ENCODE measurements around the gene RABGGTA.

The RABGGTA gene

DNA sequence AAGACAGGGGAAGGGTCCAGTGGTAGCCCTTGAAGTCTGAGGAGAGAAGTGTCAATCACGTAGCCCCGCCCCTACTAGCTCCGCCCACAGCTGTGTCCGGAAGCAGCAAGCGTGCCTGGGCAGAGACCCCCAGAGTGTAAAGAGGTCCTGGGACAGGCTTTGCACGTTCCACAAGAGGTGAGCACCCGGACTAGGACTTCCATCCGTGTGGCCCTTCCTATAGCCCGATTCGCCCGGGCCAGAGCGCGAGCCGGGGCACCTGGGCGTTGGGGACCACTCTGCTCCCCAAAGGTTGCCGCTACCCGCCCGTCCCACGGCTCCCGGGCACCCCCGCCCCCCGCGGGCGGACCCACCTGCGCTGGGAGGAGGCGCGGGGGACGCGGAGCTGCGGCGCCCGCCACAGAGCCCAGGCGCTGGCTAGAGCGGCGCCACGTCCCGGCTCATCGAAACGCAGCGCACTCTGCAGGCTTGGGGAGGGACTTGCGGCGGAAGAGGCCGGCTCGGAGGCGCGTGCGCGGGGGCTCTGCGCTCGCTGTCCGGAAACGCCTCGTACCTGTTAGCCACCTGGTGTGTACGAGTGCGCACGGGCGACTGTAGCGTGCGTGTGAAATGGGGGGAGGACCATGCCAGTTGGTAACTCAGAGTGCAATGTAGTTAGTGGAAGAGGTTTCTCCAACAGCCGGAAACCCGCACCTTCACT lies at the start of gene RABGGTA:
Gene RABGGTA, minus strand, starts transcription at position 464 of the 700 bp plus-strand sequence. CDS start 482 bp downstream, outside the sequence.
- ATAC-seq (replicated peaks; ENCODE audit: extremely low read depth, poor library complexity, severe bottlenecking) (peak; percentile 92), DNase-seq (ENCODE audit: low spot score in 2 of 2) (peak; percentile 85 to 95)
- peak within 1 kb of the TSS; percentile 87 for H3K27ac Mint-ChIP-seq (ENCODE audit: low read depth)
- no peaks in the 10 kb centered on the region for H3K9me3 Mint-ChIP-seq
- peaks cover 28% of the 10 kb centered on the region for H3K4me1 Mint-ChIP-seq
- H3K36me3 Mint-ChIP-seq (ENCODE audit: insufficient read depth): peaks cover 17% of the 10 kb centered on the region
- H3K27me3 Mint-ChIP-seq: no peaks in the 10 kb centered on the region
- peak within 1 kb of the TSS; percentile 94 for H3K4me3 Mint-ChIP-seq

DNA sequence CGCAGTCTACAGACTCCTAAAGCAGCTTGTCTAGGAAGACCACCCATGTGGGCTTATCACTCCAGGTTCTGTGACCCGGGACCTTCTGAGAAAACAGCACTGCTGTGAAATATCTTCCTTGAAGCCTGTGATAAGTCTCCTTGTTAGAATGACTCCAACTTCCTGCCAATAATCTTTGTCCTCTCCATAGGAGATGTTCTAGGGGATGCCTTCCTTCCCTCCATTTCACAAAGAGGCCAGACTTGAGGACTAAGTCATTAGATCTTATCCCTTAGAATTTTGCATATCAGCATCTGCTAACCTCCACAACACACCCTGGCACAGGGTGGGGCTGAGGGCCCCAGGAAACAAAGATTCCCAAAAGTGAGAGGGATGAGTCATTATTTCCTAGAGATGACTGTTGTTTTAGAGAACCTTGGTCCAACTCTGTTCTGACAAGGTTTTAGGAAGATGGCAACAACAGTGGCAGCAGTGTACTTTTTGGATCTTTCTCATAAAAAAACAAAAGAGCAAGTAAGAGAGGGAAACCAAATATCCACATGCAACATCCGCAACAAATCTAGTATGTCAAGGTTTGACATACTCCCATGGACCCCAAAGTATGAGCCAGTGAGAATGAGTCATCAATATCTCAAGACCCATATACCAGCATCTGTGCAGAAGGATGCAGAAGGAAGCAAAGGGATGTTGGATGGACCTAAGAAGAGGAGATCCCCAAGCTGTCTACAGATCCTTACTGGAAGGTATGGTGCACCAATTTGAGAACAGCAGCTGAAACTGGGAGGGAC lies 45.9 kb upstream of the RABGGTA start:
- H3K27ac Mint-ChIP-seq (ENCODE audit: low read depth): no peak overlapping the region
- peaks cover 46% of the 10 kb centered on the region for H3K4me1 Mint-ChIP-seq
- H3K36me3 Mint-ChIP-seq (ENCODE audit: insufficient read depth): peaks cover 4% of the 10 kb centered on the region
- no peaks in the 10 kb centered on the region for H3K9me3 Mint-ChIP-seq
- H3K27me3 Mint-ChIP-seq: no peaks in the 10 kb centered on the region
- DNase-seq (ENCODE audit: low spot score in 2 of 2) (no peak), ATAC-seq (replicated peaks; ENCODE audit: extremely low read depth, poor library complexity, severe bottlenecking) (no peak)
- H3K4me3 Mint-ChIP-seq: no peak overlapping the region

GRCh38 chr14:24316597-24316950 lies 45.2 kb upstream of the RABGGTA start:
- Mint-ChIP-seq H3K9me3 (no peaks in the 10 kb centered on the region), H3K36me3 (ENCODE audit: insufficient read depth) (peaks cover 5% of the 10 kb centered on the region), H3K4me3 (no peak overlapping the region), H3K4me1 (peaks cover 53% of the 10 kb centered on the region), H3K27me3 (no peaks in the 10 kb centered on the region), H3K27ac (ENCODE audit: low read depth) (no peak overlapping the region)
- DNase-seq (ENCODE audit: low spot score in 2 of 2) (no peak), ATAC-seq (replicated peaks; ENCODE audit: extremely low read depth, poor library complexity, severe bottlenecking) (no peak)

GRCh38 chr14:24315807-24316596 lies 44.6 kb upstream of the RABGGTA start:
- Mint-ChIP-seq H3K27me3 (no peaks in the 10 kb centered on the region), H3K36me3 (ENCODE audit: insufficient read depth) (peaks cover 7% of the 10 kb centered on the region), H3K4me3 (peak overlapping the region; percentile 25), H3K4me1 (peaks cover 55% of the 10 kb centered on the region), H3K27ac (ENCODE audit: low read depth) (peak overlapping the region; percentile 8), H3K9me3 (no peaks in the 10 kb centered on the region)
- no peak for ATAC-seq (replicated peaks; ENCODE audit: extremely low read depth, poor library complexity, severe bottlenecking)
- no peak for DNase-seq (ENCODE audit: low spot score in 2 of 2)

GRCh38 chr14:24315243-24315806 lies 43.9 kb upstream of the RABGGTA start:
- Mint-ChIP-seq H3K4me1 (peaks cover 56% of the 10 kb centered on the region), H3K36me3 (ENCODE audit: insufficient read depth) (peaks cover 7% of the 10 kb centered on the region), H3K4me3 (peak overlapping the region; percentile 25), H3K27ac (ENCODE audit: low read depth) (peak overlapping the region; percentile 8), H3K27me3 (no peaks in the 10 kb centered on the region), H3K9me3 (no peaks in the 10 kb centered on the region)
- ATAC-seq (replicated peaks; ENCODE audit: extremely low read depth, poor library complexity, severe bottlenecking) (no peak), DNase-seq (ENCODE audit: low spot score in 2 of 2) (no peak)

DNA sequence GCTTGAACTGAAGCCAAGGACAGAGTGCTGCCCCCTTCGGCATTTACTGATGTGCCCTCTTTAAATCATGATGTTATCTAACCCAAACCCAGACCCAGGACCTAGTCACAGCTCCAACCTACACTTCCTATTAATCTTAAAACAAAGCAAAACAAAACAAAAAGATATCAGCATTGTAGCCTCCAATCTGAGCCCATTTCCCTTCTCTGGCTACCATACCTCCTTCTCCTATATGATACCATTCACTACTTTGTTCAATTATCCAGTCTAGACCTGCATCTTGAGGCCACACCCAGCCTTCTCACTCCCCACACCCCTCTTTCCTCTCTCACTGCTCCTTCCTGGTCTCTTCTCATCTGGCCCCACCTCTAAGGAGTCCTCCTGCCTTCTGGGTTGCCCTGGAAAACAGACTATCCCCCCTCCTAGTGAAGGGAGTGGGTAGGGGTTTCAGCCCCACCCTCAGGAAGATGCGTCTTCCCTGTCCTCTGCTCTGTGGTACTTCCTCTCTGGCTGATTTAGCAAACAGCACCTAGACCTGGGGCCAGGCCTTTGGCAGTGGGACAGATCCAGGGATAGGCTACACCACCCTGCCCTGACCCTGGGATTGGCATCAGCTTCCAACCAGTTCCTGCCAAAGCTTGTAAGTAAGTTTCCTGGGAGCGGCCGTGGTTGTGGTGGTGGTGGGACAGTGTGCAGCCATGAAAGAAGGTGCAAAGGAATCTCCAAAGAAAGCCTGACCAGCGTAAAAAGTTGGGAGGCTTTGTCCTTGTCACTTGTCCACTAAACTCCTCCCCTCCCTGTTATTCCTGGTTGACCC lies 43.2 kb upstream of the RABGGTA start:
- H3K27ac Mint-ChIP-seq (ENCODE audit: low read depth): peak overlapping the region; percentile 90

GRCh38 chr14:24313913-24314312 lies 42.5 kb upstream of the RABGGTA start:
- DNase-seq (ENCODE audit: low spot score in 2 of 2): no peak
- H3K4me3 Mint-ChIP-seq: peak overlapping the region; percentile 76
- no peaks in the 10 kb centered on the region for H3K9me3 Mint-ChIP-seq
- no peaks in the 10 kb centered on the region for H3K27me3 Mint-ChIP-seq
- ATAC-seq (replicated peaks; ENCODE audit: extremely low read depth, poor library complexity, severe bottlenecking): no peak
- peak overlapping the region; percentile 90 for H3K27ac Mint-ChIP-seq (ENCODE audit: low read depth)
- peaks cover 10% of the 10 kb centered on the region for H3K36me3 Mint-ChIP-seq (ENCODE audit: insufficient read depth)
- H3K4me1 Mint-ChIP-seq: peaks cover 65% of the 10 kb centered on the region

More for the DNA sequence above, 43.2 kb upstream of the RABGGTA start:
- Mint-ChIP-seq H3K4me3 (peak overlapping the region; percentile 76), H3K4me1 (peaks cover 63% of the 10 kb centered on the region), H3K9me3 (no peaks in the 10 kb centered on the region), H3K36me3 (ENCODE audit: insufficient read depth) (peaks cover 10% of the 10 kb centered on the region), H3K27me3 (no peaks in the 10 kb centered on the region)
- ATAC-seq (replicated peaks; ENCODE audit: extremely low read depth, poor library complexity, severe bottlenecking) (no peak), DNase-seq (ENCODE audit: low spot score in 2 of 2) (no peak)

DNA sequence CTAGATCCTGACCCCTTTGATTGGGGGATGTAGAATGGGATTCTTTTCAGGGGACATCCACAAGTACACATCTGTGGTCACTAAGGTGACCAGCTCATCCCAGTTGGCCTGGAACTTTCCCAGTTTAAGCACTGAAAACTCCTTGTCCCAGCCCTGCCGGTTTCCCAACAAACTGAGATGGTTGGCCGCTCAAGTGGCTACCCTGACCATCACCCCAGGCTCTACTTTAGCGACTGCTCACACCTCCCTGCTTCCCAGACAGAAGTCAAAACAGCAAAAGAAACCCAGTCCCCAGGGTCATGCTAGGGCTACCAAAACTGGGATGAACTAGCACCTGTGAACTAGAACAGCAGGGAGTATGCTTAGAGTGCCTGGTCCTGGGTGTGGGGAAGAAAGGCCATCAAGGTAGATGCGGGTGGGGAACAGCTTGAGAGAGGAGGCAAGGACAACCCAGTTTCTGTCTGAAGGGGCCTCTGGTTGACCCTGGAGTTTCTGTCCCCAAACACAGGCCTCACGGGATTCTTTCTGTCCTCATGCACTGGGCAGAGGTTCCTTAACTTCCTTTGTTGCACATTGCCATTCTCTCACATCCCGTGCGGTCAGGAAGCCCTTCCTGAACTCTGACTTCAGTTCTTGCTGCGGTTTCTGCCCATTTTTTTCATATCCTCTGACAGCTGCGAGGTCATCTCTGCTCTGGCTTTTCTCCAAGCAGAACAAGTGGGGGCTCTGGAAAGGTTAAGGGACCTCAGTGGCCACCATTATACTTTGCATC lies 41.5 kb upstream of the RABGGTA start:
- peaks cover 68% of the 10 kb centered on the region for H3K4me1 Mint-ChIP-seq

GRCh38 chr14:24311837-24312615 lies 40.6 kb upstream of the RABGGTA start:
- Mint-ChIP-seq H3K9me3 (no peaks in the 10 kb centered on the region), H3K27me3 (no peaks in the 10 kb centered on the region), H3K4me1 (peaks cover 76% of the 10 kb centered on the region), H3K36me3 (ENCODE audit: insufficient read depth) (peaks cover 15% of the 10 kb centered on the region), H3K27ac (ENCODE audit: low read depth) (peak overlapping the region; percentile 90), H3K4me3 (peak overlapping the region; percentile 76)
- no peak for DNase-seq (ENCODE audit: low spot score in 2 of 2)
- no peak for ATAC-seq (replicated peaks; ENCODE audit: extremely low read depth, poor library complexity, severe bottlenecking)

More for the DNA sequence above, 41.5 kb upstream of the RABGGTA start:
- no peaks in the 10 kb centered on the region for H3K9me3 Mint-ChIP-seq
- ATAC-seq (replicated peaks; ENCODE audit: extremely low read depth, poor library complexity, severe bottlenecking) (no peak), DNase-seq (ENCODE audit: low spot score in 2 of 2) (no peak)
- peak overlapping the region; percentile 76 for H3K4me3 Mint-ChIP-seq
- no peaks in the 10 kb centered on the region for H3K27me3 Mint-ChIP-seq
- H3K27ac Mint-ChIP-seq (ENCODE audit: low read depth): peak overlapping the region; percentile 90
- H3K36me3 Mint-ChIP-seq (ENCODE audit: insufficient read depth): peaks cover 15% of the 10 kb centered on the region

DNA sequence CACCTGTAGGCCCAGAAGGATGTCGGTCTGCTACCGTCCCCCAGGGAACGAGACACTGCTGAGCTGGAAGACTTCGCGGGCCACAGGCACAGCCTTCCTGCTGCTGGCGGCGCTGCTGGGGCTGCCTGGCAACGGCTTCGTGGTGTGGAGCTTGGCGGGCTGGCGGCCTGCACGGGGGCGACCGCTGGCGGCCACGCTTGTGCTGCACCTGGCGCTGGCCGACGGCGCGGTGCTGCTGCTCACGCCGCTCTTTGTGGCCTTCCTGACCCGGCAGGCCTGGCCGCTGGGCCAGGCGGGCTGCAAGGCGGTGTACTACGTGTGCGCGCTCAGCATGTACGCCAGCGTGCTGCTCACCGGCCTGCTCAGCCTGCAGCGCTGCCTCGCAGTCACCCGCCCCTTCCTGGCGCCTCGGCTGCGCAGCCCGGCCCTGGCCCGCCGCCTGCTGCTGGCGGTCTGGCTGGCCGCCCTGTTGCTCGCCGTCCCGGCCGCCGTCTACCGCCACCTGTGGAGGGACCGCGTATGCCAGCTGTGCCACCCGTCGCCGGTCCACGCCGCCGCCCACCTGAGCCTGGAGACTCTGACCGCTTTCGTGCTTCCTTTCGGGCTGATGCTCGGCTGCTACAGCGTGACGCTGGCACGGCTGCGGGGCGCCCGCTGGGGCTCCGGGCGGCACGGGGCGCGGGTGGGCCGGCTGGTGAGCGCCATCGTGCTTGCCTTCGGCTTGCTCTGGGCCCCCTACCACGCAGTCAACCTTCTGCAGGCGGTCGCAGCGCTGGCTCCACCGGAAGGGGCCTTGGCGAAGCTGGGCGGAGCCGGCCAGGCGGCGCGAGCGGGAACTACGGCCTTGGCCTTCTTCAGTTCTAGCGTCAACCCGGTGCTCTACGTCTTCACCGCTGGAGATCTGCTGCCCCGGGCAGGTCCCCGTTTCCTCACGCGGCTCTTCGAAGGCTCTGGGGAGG lies 39.5 kb upstream of the RABGGTA start, which contains the start of gene LTB4R:
Gene LTB4R, plus strand, starts transcription at position 857 of the 959 bp plus-strand sequence. CDS start 4,150 bp downstream, outside the sequence.
- ATAC-seq (replicated peaks; ENCODE audit: extremely low read depth, poor library complexity, severe bottlenecking): peak; percentile 84
- peak; percentile 64 for DNase-seq (ENCODE audit: low spot score in 2 of 2)
- H3K27me3 Mint-ChIP-seq: no peaks in the 10 kb centered on the region
- peak within 1 kb of the TSS; percentile 76 for H3K4me3 Mint-ChIP-seq
- H3K36me3 Mint-ChIP-seq (ENCODE audit: insufficient read depth): peaks cover 18% of the 10 kb centered on the region
- peaks cover 76% of the 10 kb centered on the region for H3K4me1 Mint-ChIP-seq
- H3K27ac Mint-ChIP-seq (ENCODE audit: low read depth): peak within 1 kb of the TSS; percentile 90
- no peaks in the 10 kb centered on the region for H3K9me3 Mint-ChIP-seq

All from central memory CD8-positive, alpha-beta T cell (primary cell).